ENCODE data around the gene PLEKHB2. TPM values are rescaled to one million over a fixed set of nuclear protein-coding genes. Genes with fewer than 3 reads are reported as not detected.
"Not testable (repeated sequence)": the region's sequence is repeated elsewhere in the genome, so short reads cannot be mapped to it uniquely, and the experiment has no call there.

The PLEKHB2 gene
- polyA plus RNA-seq, 4 donors = 25.9 to 92.2 (median 78.6) TPM

DNA sequence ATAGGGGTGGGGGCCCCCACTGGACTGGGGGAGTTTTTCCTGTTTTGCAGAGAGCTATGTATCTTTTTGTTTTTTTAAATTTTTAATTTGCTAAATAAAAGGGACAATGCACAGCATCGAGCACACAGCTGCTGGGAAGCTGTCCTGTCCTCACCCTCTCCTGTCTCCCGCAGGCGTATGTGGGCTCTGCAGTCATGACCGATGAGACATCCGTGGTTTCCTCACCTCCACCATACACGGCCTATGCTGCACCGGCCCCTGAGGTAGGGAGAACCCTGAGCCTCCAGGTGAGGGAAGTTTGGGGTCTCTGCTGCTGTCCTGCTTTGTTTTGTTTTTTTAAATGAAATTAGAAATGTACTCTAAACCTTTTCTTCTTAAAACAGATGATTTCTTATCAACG is 27.6 kb downstream of the PLEKHB2 start:
- DNase-seq (ENCODE audit: low read depth in 4 of 4, low spot score in 3 of 4) = no peak

DNA sequence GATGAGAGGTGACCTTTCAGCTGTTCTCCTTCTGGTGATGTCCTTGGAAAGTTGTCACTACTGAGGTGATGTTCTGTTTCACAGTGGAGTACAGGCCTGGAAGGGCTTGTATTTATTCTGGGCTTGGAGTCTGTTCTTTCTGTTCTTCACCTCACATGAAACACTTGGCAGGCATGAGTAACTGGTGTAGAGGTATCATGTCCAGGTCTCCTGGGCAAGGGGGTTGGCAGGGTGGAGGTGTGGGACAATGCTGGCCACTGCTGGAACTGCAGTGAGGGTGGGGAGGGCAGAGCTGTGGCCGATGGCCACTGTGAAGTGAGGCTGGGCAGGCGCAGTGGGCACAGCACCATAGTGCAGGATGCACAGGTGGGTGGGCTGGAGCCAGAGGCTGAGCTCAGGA is 35.4 kb downstream of the PLEKHB2 start:
- DNase-seq (ENCODE audit: low read depth in 4 of 4, low spot score in 3 of 4) = no peak

DNA sequence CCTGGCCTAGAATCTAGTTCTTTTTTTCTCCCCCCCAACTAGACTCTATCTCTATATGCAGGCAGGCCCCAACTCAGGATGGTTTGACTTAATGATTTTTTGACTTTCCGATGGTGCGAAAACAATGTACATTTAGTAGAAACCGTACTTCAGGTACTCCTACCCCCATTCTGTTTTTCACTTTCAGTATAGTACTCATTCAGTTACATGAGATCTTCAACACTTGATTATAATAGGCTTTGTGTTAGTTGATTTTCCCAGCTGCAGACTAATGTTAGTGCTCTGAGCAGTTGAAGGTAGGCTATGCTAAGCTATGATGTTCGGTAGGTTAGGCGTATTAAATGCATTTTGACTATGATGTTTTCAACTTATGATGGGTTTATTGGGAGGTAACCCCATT is 37.7 kb downstream of the PLEKHB2 start:
- DNase-seq (ENCODE audit: low read depth in 4 of 4, low spot score in 3 of 4) = no peak

- no peak for DNase-seq (ENCODE audit: low read depth in 4 of 4, low spot score in 3 of 4)
Measured at GRCh38 chr2:131143803-131144202, 38.7 kb downstream of the PLEKHB2 start.

- DNase-seq (ENCODE audit: low read depth in 4 of 4, low spot score in 3 of 4) = no peak
Measured at GRCh38 chr2:131145040-131145439, 39.9 kb downstream of the PLEKHB2 start.

- DNase-seq (ENCODE audit: low read depth in 4 of 4, low spot score in 3 of 4) = no peak
Measured at GRCh38 chr2:131146231-131146630, 41.1 kb downstream of the PLEKHB2 start.

- no peak for DNase-seq (ENCODE audit: low read depth in 4 of 4, low spot score in 3 of 4)
Measured at GRCh38 chr2:131146749-131147148, 41.6 kb downstream of the PLEKHB2 start.

DNA sequence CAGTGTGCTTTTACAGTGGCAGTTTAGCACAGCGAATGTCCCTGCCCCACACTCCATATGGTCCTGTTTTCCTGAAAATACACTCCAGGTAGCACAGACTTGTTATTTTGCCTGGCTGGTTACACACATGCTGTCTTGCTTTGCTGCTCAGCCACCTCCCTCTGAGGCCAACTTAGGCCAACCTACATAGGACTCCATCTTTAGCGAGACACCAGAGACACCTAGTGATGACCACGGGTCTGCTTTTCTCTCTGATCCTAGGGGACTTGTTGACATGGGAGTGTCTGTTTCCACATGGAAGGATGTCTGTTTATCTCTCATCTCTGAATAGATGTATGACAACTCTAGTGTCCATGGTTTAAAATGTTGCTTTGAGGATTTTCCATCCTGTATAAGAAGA is 43.3 kb downstream of the PLEKHB2 start:
- no peak for DNase-seq (ENCODE audit: low read depth in 4 of 4, low spot score in 3 of 4)

DNA sequence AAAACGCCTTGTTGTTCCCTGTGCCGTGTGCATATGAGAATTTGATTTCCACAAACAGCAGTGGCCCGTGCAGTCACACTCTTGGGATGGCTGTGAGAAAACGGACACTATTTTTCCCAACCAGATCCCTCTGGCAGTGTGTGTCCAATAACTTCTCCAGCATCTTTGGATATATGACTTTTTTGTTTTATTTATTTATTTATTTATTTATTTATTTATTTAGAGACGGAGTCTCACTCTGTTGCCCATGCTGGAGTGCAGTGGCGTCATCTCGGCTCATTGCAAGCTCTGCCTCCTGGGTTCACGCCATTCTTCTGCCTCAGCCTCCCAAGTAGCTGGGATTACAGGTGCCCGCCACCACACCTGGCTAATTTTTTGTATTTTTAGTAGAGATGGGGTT is 45.0 kb downstream of the PLEKHB2 start:
- not testable (repeated sequence) for DNase-seq (ENCODE audit: low read depth in 4 of 4, low spot score in 3 of 4)

- no peak for DNase-seq (ENCODE audit: low read depth in 4 of 4, low spot score in 3 of 4)
Measured at GRCh38 chr2:131151398-131151797, 46.3 kb downstream of the PLEKHB2 start.

DNA sequence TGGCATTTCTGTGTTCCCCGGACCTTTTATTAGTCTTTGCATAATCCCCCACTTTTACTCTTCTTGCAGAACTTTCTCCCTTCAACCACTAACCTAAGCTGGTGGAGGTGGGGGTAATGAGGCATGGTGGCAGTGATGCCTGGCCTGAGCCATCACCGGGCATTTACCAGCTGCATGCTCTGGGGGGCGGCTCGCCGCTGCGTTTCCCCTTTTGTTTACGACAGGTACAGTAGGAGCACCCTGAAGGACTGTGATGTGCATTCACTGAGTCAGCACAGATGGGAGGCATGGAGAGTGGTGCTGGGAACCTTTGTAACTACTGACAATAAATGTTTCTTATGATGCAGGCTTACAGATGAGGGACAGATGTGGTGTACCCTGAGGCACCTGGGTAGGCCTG is 46.9 kb downstream of the PLEKHB2 start:
- DNase-seq (ENCODE audit: low read depth in 4 of 4, low spot score in 3 of 4) = no peak

GRCh38 chr2:131153529-131153928 is 48.4 kb downstream of the PLEKHB2 start:
- no peak for DNase-seq (ENCODE audit: low read depth in 4 of 4, low spot score in 3 of 4)

DNA sequence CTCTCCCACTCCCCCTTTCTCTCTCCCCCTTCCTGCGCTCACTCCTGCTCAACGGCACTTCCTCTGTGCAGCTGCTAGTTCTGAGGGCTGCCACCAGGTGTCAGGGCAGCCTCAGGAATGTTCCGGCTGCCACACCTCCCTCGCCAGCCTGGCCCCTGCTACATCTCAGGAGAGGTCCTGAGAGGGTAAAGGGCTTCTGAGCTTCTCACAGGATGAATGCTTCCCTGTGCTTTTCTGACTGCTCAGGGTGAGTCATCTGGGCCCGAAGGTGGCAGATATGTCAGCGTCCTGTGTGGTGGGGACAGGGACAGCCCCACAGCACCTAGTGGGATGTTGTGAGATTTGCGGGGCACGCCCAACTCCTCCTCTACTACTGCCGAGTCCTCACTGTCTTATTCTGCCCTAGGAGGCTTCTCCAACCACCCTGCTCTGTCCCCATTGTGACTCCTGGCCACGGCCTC is 49.0 kb downstream of the PLEKHB2 start:
- peak in 3 of 4 donors; percentile 21 to 46 (median 31) for DNase-seq (ENCODE audit: low read depth in 4 of 4, low spot score in 3 of 4)

DNA sequence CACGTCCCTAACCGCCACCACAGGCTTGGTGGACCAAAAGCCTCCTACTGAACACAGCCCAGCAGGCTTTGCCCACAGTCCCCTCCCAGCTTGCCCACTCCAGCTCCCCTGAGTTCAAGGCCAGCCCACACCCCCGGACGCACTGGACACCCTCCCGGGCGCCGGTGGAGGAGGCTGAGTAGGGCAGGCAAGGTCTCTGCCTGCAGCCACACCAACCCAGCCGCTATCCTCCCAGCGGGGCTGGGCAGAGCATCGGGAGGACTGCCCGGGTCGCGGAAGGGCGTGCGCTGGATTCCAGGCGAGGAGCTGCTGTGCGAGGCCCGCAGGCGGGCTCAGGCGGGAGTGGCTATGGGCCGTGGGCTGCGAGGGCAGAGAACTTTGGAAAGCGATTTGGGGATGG is 49.5 kb downstream of the PLEKHB2 start:
- no peak for DNase-seq (ENCODE audit: low read depth in 4 of 4, low spot score in 3 of 4)

GRCh38 chr2:131155208-131155855 is 50.2 kb downstream of the PLEKHB2 start:
- DNase-seq (ENCODE audit: low read depth in 4 of 4, low spot score in 3 of 4) = no peak

- no peak for DNase-seq (ENCODE audit: low read depth in 4 of 4, low spot score in 3 of 4)
Measured at GRCh38 chr2:131156452-131157149, 51.5 kb downstream of the PLEKHB2 start.

- not testable (repeated sequence) for DNase-seq (ENCODE audit: low read depth in 4 of 4, low spot score in 3 of 4)
Measured at GRCh38 chr2:131165562-131165961, 60.4 kb downstream of the PLEKHB2 start.

- no peak for DNase-seq (ENCODE audit: low read depth in 4 of 4, low spot score in 3 of 4)
Measured at GRCh38 chr2:131168538-131168937, 63.4 kb downstream of the PLEKHB2 start.

GRCh38 chr2:131178050-131178449 is 72.9 kb downstream of the PLEKHB2 start:
- not testable (repeated sequence) for DNase-seq (ENCODE audit: low read depth in 4 of 4, low spot score in 3 of 4)

DNA sequence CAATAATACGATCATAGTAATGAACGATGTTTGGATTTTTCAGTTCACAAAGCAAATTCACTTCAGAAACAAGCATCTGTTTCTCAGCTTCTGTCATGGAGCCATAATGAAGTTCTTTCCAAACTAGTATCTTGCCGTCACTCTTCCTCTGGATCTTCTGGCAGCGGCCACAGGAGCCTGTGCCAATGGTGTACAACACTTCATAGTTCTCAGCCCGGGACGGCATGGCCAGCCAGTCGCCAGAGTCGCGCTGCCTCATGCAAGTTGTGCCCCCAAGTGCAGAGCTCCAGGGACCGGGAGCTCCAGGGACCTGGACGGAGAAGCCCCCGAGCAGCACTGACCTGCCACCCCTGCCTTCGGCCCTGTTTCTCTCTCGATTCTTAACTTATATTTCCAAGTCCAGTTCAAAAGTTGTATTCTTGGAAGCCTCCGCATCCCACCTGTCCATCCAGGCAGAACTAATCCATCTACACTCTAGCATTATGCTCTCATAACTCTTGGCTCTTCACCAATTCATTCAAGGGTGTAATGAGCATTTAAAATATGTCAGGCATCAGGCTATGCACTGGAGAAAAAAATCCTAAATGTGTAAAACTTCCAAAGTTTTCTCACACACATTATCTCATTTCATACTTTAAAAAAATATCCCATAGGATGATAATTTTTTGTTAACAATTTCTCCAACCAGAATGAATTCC is 73.7 kb downstream of the PLEKHB2 start:
- DNase-seq (ENCODE audit: low read depth in 4 of 4, low spot score in 3 of 4) = not testable (repeated sequence)

GRCh38 chr2:131181451-131181850 is 76.3 kb downstream of the PLEKHB2 start:
- DNase-seq (ENCODE audit: low read depth in 4 of 4, low spot score in 3 of 4) = not testable (repeated sequence)

- not testable (repeated sequence) for DNase-seq (ENCODE audit: low read depth in 4 of 4, low spot score in 3 of 4)
Measured at GRCh38 chr2:131193421-131193820, 88.3 kb downstream of the PLEKHB2 start.

Data from left renal pelvis (tissue), 4 donors.